ENCODE measurements around the gene FHL2. TPM values are rescaled to one million over a fixed set of nuclear protein-coding genes. Genes with fewer than 3 reads are reported as not detected.

Gene FHL2
- total and polyA plus RNA-seq, 9 of the 15 experiments (the other 6 are each of a cell fraction or from before 2014, with no cell fraction given), result 7.5 to 33.1 (median 23.9) TPM

DNA sequence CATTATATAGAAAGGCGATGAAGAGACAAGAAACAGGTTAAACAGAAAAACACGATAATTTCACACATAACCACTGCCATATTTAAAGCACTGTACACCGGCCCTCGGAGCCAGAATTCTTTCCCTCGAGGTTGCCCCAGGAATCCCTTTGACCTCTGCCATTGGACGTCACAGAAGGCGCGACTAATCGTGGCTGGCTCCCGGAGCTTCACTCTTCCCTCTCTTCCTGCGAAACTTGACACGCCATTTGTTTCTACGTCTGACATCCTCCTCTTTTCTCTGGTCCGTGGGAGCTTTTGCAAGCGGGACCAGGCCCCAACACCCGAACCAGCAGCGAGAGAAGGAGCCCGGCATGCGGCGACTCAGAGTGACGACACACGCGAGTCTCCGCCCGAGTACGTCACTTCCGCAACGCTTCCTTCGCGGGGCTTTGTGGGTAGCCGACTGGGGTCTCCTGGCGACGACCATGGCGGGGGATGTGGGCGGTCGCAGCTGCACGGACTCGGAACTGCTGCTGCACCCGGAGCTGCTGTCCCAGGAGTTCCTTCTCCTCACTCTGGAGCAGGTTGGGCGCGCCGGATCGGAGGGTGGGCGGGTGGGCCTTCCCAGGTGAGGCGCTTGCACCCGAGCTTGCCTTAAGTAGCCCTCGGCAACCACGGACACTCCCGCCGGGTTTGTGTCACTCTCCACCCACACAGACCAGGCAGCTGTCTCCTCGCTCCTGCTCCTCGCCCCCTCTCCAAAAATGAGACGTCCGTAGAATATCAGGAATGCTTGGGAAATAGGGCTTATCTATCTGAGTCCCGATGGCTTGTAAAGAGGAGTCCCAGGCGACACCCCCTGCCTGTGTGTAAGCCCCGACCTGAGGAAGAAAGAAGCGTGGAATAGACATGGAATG is 61.5 kb downstream of the FHL2 start, which contains the start of gene C2orf49 (continued):
- TF ChIP-seq, protein P1, sequence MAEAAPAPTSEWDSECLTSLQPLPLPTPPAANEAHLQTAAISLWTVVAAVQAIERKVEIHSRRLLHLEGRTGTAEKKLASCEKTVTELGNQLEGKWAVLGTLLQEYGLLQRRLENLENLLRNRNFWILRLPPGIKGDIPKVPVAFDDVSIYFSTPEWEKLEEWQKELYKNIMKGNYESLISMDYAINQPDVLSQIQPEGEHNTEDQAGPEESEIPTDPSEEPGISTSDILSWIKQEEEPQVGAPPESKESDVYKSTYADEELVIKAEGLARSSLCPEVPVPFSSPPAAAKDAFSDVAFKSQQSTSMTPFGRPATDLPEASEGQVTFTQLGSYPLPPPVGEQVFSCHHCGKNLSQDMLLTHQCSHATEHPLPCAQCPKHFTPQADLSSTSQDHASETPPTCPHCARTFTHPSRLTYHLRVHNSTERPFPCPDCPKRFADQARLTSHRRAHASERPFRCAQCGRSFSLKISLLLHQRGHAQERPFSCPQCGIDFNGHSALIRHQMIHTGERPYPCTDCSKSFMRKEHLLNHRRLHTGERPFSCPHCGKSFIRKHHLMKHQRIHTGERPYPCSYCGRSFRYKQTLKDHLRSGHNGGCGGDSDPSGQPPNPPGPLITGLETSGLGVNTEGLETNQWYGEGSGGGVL (CRISPR knock-in tag; IDR thresholded peaks at IDR 0.05), result no peak
- TF ChIP-seq CHD4 (IDR thresholded peaks at IDR 0.05; ENCODE audit: insufficient read depth, insufficient replicate concordance, low read depth, low read length, poor library complexity, severe bottlenecking) (no peak), ZNF133 (CRISPR knock-in tag; IDR thresholded peaks at IDR 0.05) (no peak), CBFA2T3 (IDR thresholded peaks at IDR 0.05) (no peak), SMC3 (conservative IDR thresholded peaks at IDR 0.05; ENCODE audit: insufficient read depth, low read depth, low read length) (no peak), ZNF785 (CRISPR knock-in tag; IDR thresholded peaks at IDR 0.05) (no peak), PCBP1 (IDR thresholded peaks at IDR 0.05; ENCODE audit: low read depth, low read length, poor library complexity, severe bottlenecking) (no peak), SRSF3 (IDR thresholded peaks at IDR 0.05; ENCODE audit: insufficient read depth, low read length) (no peak), ZNF146 (CRISPR knock-in tag; IDR thresholded peaks at IDR 0.05; ENCODE audit: unreplicated experiment) (no peak), ZBTB8A (IDR thresholded peaks at IDR 0.05; ENCODE audit: partially characterized antibody) (no peak), PHF8 (IDR thresholded peaks at IDR 0.05; ENCODE audit: borderline replicate concordance, low read length) (peak; percentile 66; the same call in 1 of the 2 replicates), ZNF384 (IDR thresholded peaks at IDR 0.05; ENCODE audit: low read depth, low read length) (no peak), TAF15 (IDR thresholded peaks at IDR 0.05; ENCODE audit: low read depth, low read length) (no peak), HNRNPL (IDR thresholded peaks at IDR 0.05; ENCODE audit: low read depth, low read length) (no peak), PTTG1 (tag; IDR thresholded peaks at IDR 0.05; ENCODE audit: low read depth) (no peak), TEAD1 (CRISPR knock-in tag; IDR thresholded peaks at IDR 0.05) (peak; percentile 85 to 87), XRCC4 (IDR thresholded peaks at IDR 0.05; ENCODE audit: extremely low read depth, insufficient read depth, insufficient read length) (no peak), FUS (optimal IDR thresholded peaks at IDR 0.05; ENCODE audit: low read depth, low read length) (no peak), RUNX1 (IDR thresholded peaks at IDR 0.05; ENCODE audit: low read depth) (no peak), SMARCA4 (IDR thresholded peaks at IDR 0.05) (no peak), ZNF79 (CRISPR knock-in tag; IDR thresholded peaks at IDR 0.05; ENCODE audit: low read depth) (no peak), STAG1 (CRISPR knock-in tag; IDR thresholded peaks at IDR 0.05; ENCODE audit: borderline replicate concordance) (no peak)
- TF ChIP-seq, protein P2, sequence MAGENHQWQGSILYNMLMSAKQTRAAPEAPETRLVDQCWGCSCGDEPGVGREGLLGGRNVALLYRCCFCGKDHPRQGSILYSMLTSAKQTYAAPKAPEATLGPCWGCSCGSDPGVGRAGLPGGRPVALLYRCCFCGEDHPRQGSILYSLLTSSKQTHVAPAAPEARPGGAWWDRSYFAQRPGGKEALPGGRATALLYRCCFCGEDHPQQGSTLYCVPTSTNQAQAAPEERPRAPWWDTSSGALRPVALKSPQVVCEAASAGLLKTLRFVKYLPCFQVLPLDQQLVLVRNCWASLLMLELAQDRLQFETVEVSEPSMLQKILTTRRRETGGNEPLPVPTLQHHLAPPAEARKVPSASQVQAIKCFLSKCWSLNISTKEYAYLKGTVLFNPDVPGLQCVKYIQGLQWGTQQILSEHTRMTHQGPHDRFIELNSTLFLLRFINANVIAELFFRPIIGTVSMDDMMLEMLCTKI (IDR thresholded peaks at IDR 0.05; ENCODE audit: partially characterized antibody), result no peak
- TF ChIP-seq, protein P3, sequence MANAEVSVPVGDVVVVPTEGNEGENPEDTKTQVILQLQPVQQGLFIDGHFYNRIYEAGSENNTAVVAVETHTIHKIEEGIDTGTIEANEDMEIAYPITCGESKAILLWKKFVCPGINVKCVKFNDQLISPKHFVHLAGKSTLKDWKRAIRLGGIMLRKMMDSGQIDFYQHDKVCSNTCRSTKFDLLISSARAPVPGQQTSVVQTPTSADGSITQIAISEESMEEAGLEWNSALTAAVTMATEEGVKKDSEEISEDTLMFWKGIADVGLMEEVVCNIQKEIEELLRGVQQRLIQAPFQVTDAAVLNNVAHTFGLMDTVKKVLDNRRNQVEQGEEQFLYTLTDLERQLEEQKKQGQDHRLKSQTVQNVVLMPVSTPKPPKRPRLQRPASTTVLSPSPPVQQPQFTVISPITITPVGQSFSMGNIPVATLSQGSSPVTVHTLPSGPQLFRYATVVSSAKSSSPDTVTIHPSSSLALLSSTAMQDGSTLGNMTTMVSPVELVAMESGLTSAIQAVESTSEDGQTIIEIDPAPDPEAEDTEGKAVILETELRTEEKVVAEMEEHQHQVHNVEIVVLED (CRISPR knock-in tag; IDR thresholded peaks at IDR 0.05), result peak; percentile 37; the same call in 1 of the 2 replicates
